Heart left ventricle (tissue), 16 donors: Measurements from ENCODE around the gene GPR89B. TPM values are rescaled to one million over a fixed set of nuclear protein-coding genes. Genes with fewer than 3 reads are reported as not detected.

Experiments used
- ATAC-seq, 4 donors: fragments of 200-7000 bp; cut with Tn5 transposase; one replicate each; pipeline ENCODE4 v1.9.1; 2020 to 2022; ENCODE audit warnings: moderate library complexity in 4 of 4, mild to moderate bottlenecking in 3 of 4, moderate number of reproducible peaks in 1 of 4
- DNase-seq, 5 donors: peaks; one replicate each; pipeline ENCODE4 v3.0.0-alpha.2; 2020
- H3K27ac ChIP-seq, 12 donors: fragments of 200-600 bp; sonication (generic) in 4 of 12; one replicate each; pipeline versions ENCODE4 v1.5.0 to v1.8.0; 2016 to 2022; ENCODE audit warnings: mild to moderate bottlenecking in 2 of 12
- H3K27me3 ChIP-seq, 9 donors: fragments of 200-600 bp; sonication (generic) in 2 of 9; one replicate each; pipeline versions ENCODE4 v1.5.1 to v1.8.0; 2016 to 2022; ENCODE audit warnings: mild to moderate bottlenecking in 3 of 9
- H3K36me3 ChIP-seq, 9 donors: fragments of 200-600 bp; sonication (generic) in 2 of 9; one replicate each; pipeline versions ENCODE4 v1.5.0 to v1.8.0; 2018 to 2022; ENCODE audit warnings: mild to moderate bottlenecking in 2 of 9
- H3K4me1 ChIP-seq, 12 donors: fragments of 200-600 bp; sonication (generic) in 4 of 12; one replicate each; pipeline versions ENCODE4 v1.5.0 to v1.8.0; 2016 to 2022; ENCODE audit warnings: mild to moderate bottlenecking in 3 of 12
- H3K4me3 ChIP-seq, 12 donors: fragments of 200-600 bp; sonication (generic) in 4 of 12; one replicate each; pipeline versions ENCODE4 v1.5.0 to v1.8.0; 2017 to 2022; ENCODE audit warnings: mild to moderate bottlenecking in 9 of 12, moderate library complexity in 4 of 12
- H3K9me3 ChIP-seq, 12 donors: fragments of 200-600 bp; sonication (generic) in 4 of 12; one replicate each; pipeline versions ENCODE4 v1.5.0 to v1.8.0; 2016 to 2022; ENCODE audit warnings: mild to moderate bottlenecking in 1 of 12
- CTCF ChIP-seq, 12 donors: fragments of 200-600 bp; sonication (generic) in 4 of 12; IDR thresholded peaks; one replicate each; pipeline versions ENCODE4 v1.5.0 to v1.8.0; 2018 to 2022; ENCODE audit warnings: antibody characterized with exemption in 12 of 12, mild to moderate bottlenecking in 5 of 12
- POLR2A ChIP-seq, 2 donors: fragments of 450-650 bp; IDR thresholded peaks; one replicate each; pipeline ENCODE4 v1.6.1; 2017; ENCODE audit warnings: antibody characterized with exemption in 2 of 2, mild to moderate bottlenecking in 2 of 2, moderate library complexity in 2 of 2
- WGBS, 4 donors: extraction: QIAGEN DNeasy Blood & Tissue Kit in 2 of 4; methylation state at CpG; one replicate each; pipeline versions ENCODE4 v1.1.5 to v1.1.7; 2013 to 2018; 5-methylcytosine and 5-hydroxymethylcytosine counted together
- intact Hi-C, 10 donors: fragments of 100-400 bp; cut with DNase I; formaldehyde crosslinking; loops; one replicate each; pipeline versions ENCODE4 v1.11.1 to v1.14.2; 2022
- polyA plus RNA-seq, 2 donors: library from polyadenylated mRNA; stranded (reverse); fragments of 200-250 nt; gene quantifications; one replicate each; pipeline ENCODE4 v1.2.3, GENCODE V29; 2013
- total RNA-seq, 9 donors: library from RNA; depleted of rRNA in 2 of 9; stranded (reverse); fragments of >200 nt in 2 of 9; fragmentation: NEBNext Ultra II Directional in 3 of 9; extraction: Animal tissue kit (Norgen Biotek cat#: 25700) in 3 of 9; gene quantifications; one replicate each; pipeline versions ENCODE4 v1.1.0 to v1.2.4, GENCODE V29; 2016 to 2023
- donor health status: ischemic (EF 13 %, LVEDD 7.1; RV severe dilation, severe dysfunction).
- donor health status: healthy with polysubstance abuse.
- donor health status: DM: no; HTN: yes; CAD: no.
- donor health status: DM: no; HTN: no; CAD: no.
- donor health status: ischemic (EF 25% LVEDD 6.9; RV normal size, moderate dysfunction).
- donor health status: ischemic (EF 25% LVEDD 5.7; RV mildly dilated, moderate dysfunction).
- donor health status: healthy.
- donor health status: DM: yes; HTN: yes; CAD: no.
- donor health status: ischemic (EF 35%, LVEDD 5.7; RV mildly dilated, moderate dysfunction).
- donor health status: nonischemic (EF 11% LVEDD 7.7; RV severe dilation, severe dysfunction).
- donor health status: DM: yes; HTN: yes; CAD: no.
- donor health status: PGD.
- donor health status: ischemic (EF 29% LVEDD 5.4; RV normal size, mild dysfunction).
- donor health status: nonischemic (EF 23%, LVEDD 6.1; RV moderate dilation, normal function).

The GPR89B gene
- total and polyA plus RNA-seq, 11 donors: 4.0 to 11.7 (median 5.7) TPM

GRCh38 chr1:147907786-147908509, 20.3 kb upstream of the GPR89B start:
- Histone ChIP-seq H3K9me3 (no peaks in the 10 kb centered on the region), H3K27ac (no peak overlapping the region), H3K4me3 (no peak overlapping the region), H3K27me3 (no peaks in the 10 kb centered on the region), H3K36me3 (no peaks in the 10 kb centered on the region), H3K4me1 (no peaks in the 10 kb centered on the region)
- 94 to 95% (median 95%) methylated on average over 43 to 44 of the region's 44 CpGs for WGBS, 4 donors
- DNase-seq (no peak), ATAC-seq (no peak)
- no peak for TF ChIP-seq CTCF (IDR thresholded peaks at IDR 0.05)
- TF ChIP-seq POLR2A (IDR thresholded peaks at IDR 0.05): no peak
- intact Hi-C loops: no loop called here

GRCh38 chr1:147912553-147912952, 15.7 kb upstream of the GPR89B start:
- Histone ChIP-seq H3K9me3 (no peaks in the 10 kb centered on the region), H3K4me3 (no peak overlapping the region), H3K27me3 (peaks cover 0 to 6% (median 0%) of the 10 kb centered on the region in 9 donors), H3K27ac (no peak overlapping the region), H3K4me1 (no peaks in the 10 kb centered on the region), H3K36me3 (no peaks in the 10 kb centered on the region)
- ATAC-seq (no peak), DNase-seq (no peak)
- intact Hi-C loops: no loop called here
- 59 to 75% (median 60%) methylated on average over 2 of the region's 2 CpGs for WGBS, 4 donors
- TF ChIP-seq CTCF (IDR thresholded peaks at IDR 0.05) (no peak), POLR2A (IDR thresholded peaks at IDR 0.05) (no peak)

GRCh38 chr1:147913362-147913942, 14.8 kb upstream of the GPR89B start:
- ATAC-seq (no peak), DNase-seq (no peak)
- 90 to 95% (median 91%) methylated on average over 7 of the region's 7 CpGs for WGBS, 4 donors
- Histone ChIP-seq H3K4me1 (no peaks in the 10 kb centered on the region), H3K4me3 (no peak overlapping the region), H3K27ac (no peak overlapping the region), H3K36me3 (no peaks in the 10 kb centered on the region), H3K9me3 (no peaks in the 10 kb centered on the region), H3K27me3 (peaks cover 0 to 6% (median 0%) of the 10 kb centered on the region in 9 donors)
- intact Hi-C loops: no loop called here
- TF ChIP-seq POLR2A (IDR thresholded peaks at IDR 0.05): no peak
- TF ChIP-seq CTCF (IDR thresholded peaks at IDR 0.05): no peak

GRCh38 chr1:147919896-147920295, 8.3 kb upstream of the GPR89B start:
- TF ChIP-seq CTCF (IDR thresholded peaks at IDR 0.05) (no peak), POLR2A (IDR thresholded peaks at IDR 0.05) (no peak)
- Histone ChIP-seq H3K4me3 (no peak overlapping the region), H3K27ac (no peak overlapping the region), H3K4me1 (no peaks in the 10 kb centered on the region), H3K9me3 (no peaks in the 10 kb centered on the region), H3K36me3 (no peaks in the 10 kb centered on the region), H3K27me3 (peaks cover 0 to 6% (median 0%) of the 10 kb centered on the region in 9 donors)
- ATAC-seq (no peak), DNase-seq (no peak)
- WGBS, 4 donors: 92 to 96% (median 94%) methylated on average over 6 of the region's 6 CpGs
- intact Hi-C loops: no loop called here
